ENCODE results near the gene CCNE1.

DNA sequence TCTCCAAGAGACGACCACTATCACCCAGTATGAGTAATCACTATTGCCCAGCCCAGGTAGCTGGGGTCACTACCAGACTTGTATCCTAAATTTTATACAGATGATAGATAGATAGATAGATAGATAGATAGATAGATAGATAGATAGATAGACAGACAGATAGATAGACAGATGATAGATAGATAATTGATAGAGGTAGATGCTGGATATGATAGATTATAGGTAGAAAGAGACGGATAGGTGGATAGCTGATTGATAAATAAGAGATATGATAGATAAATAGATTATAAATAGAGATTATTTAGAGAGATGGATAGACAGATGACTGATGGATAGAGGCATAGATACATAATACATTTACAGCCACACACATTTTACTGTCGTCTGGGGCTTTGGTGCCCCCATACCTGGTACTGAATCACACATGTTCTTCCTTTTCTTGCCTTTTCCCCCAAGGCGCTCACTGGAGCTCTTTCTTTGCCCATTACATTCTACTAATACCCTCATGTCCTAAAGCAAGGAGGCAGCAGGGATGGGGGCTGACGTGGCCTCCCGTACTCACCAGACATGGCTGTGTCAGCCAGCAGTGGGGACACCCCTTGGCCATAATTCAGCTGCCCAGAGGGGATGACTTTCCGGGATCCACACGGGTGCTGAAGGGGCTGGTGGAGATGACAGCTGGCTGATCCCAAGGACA, 44.6 kb upstream of the CCNE1 start:
- TF ChIP-seq POLR2A (IDR thresholded peaks at IDR 0.05) (no peak), CTCF (IDR thresholded peaks at IDR 0.05) (no peak)

Data from Peyer's patch (tissue), 4 donors.